ENCODE data around the gene TNS1. TPM values are rescaled to one million over a fixed set of nuclear protein-coding genes. Genes with fewer than 3 reads are reported as not detected.

Gene TNS1
- total RNA-seq, 1 donor from 2014 or later: 7.9 TPM

DNA sequence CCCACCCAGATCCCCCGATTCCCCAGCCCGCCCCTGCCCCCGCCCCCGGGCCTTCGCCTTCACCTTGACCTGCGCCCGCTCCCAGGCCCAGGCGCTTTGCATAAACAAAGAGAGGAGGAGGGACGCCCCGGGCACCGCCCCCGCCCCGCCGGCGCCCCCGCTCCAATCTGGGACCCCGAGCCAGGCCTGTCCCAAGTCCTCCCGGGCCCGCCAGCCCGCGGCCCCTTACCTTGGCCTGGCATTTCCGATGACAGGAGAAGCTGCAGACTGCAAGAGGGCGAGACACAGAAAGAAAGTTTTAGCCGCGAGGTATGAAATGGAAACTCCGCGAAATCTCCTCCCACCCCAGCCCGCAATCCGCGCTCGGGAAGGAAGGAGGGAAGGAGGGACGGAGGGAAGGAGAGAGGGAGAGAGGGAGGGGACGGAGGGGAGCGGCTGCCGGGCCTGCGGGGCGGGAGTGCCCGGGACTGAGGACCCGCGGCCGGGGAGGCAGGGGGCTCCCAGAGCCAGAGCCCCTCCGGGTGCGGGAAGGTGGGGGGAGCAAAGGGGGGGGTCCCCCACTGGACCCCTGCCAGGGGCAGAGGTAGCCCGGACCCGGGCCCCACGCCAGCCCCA, 24.2 kb downstream of the TNS1 start:
- Mint-ChIP-seq H3K36me3 (ENCODE audit: insufficient read depth) (no peaks in the 10 kb centered on the region), H3K27ac (peak overlapping the region; percentile 44), H3K4me1 (ENCODE audit: low read depth) (peaks cover 8% of the 10 kb centered on the region), H3K27me3 (peaks cover 17% of the 10 kb centered on the region), H3K9me3 (ENCODE audit: low read depth) (no peaks in the 10 kb centered on the region), H3K4me3 (ENCODE audit: low read depth) (peak overlapping the region; percentile 68)
- DNase-seq (ENCODE audit: low spot score, unreplicated experiment): peak; percentile 42
- TF ChIP-seq CTCF (IDR thresholded peaks at IDR 0.05; ENCODE audit: unreplicated experiment): no peak

DNA sequence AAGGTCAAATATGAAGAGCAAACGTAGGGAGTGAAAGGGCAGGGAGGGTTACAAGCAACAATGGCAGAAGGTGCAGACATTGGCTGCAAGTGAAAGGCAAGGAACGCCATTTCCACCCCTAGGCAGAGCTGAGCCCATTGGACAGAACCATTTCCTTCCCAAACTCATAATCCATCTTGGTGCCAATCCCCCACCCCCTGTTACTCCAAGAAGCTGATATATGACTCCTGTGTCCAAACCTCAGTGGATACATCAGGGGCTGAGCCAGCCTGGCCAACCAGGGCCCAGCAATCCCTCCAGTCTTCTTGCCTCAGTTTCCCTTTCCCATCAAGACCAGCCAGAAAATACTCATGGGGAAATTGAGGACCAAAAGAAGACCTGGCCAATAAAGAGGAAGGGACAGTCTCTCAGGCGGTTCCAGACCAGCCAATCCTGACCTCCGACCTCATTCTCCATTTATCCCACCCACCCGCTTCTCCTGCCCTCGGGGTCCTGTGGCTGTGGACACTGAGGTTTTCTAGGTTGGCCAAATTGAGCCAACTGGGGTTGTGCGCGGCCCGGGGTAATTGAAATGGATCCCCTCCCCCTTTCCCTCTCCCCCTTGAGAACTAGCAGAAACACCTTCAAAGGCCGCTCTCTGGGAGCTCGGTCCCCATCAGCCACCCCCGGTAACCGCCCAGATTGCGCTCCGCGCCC, 24.8 kb downstream of the TNS1 start:
- Mint-ChIP-seq H3K27me3 (peaks cover 17% of the 10 kb centered on the region), H3K4me1 (ENCODE audit: low read depth) (peaks cover 8% of the 10 kb centered on the region), H3K36me3 (ENCODE audit: insufficient read depth) (no peaks in the 10 kb centered on the region), H3K27ac (no peak overlapping the region), H3K4me3 (ENCODE audit: low read depth) (no peak overlapping the region), H3K9me3 (ENCODE audit: low read depth) (no peaks in the 10 kb centered on the region)
- no peak for TF ChIP-seq CTCF (IDR thresholded peaks at IDR 0.05; ENCODE audit: unreplicated experiment)
- no peak for DNase-seq (ENCODE audit: low spot score, unreplicated experiment)

- H3K36me3 Mint-ChIP-seq (ENCODE audit: insufficient read depth): no peaks in the 10 kb centered on the region
- no peak overlapping the region for H3K27ac Mint-ChIP-seq
- no peak overlapping the region for H3K4me3 Mint-ChIP-seq (ENCODE audit: low read depth)
- no peak for DNase-seq (ENCODE audit: low spot score, unreplicated experiment)
- no peak for TF ChIP-seq CTCF (IDR thresholded peaks at IDR 0.05; ENCODE audit: unreplicated experiment)
- H3K9me3 Mint-ChIP-seq (ENCODE audit: low read depth): no peaks in the 10 kb centered on the region
- peaks cover 17% of the 10 kb centered on the region for H3K27me3 Mint-ChIP-seq
- peaks cover 8% of the 10 kb centered on the region for H3K4me1 Mint-ChIP-seq (ENCODE audit: low read depth)
Observed at GRCh38 chr2:217976301-217976700, 26.5 kb downstream of the TNS1 start.

DNA sequence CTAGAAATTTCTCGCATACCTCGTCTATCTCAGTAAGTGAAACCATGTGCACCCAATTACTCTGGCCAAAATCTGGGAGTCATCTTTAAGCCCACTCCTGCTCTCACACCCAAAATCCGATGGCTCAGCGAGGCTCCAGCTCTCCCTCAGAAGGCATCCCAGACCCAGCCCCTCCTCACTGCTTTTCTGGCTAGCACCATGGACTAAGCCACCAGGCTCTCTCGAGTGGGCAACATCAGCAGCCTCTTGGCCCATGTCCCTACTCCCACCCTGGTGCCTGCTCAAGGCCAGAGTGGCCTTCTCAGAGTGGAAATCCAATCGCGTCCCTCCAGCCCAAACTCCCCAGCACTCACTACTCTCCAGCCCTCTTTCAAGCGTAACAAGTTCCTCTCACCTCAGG, 27.2 kb downstream of the TNS1 start:
- Mint-ChIP-seq H3K27me3 (peaks cover 13% of the 10 kb centered on the region), H3K4me3 (ENCODE audit: low read depth) (no peak overlapping the region), H3K9me3 (ENCODE audit: low read depth) (no peaks in the 10 kb centered on the region), H3K4me1 (ENCODE audit: low read depth) (peaks cover 8% of the 10 kb centered on the region), H3K36me3 (ENCODE audit: insufficient read depth) (no peaks in the 10 kb centered on the region), H3K27ac (no peak overlapping the region)
- TF ChIP-seq CTCF (IDR thresholded peaks at IDR 0.05; ENCODE audit: unreplicated experiment): no peak
- DNase-seq (ENCODE audit: low spot score, unreplicated experiment): no peak

GRCh38 chr2:217974389-217975005, 28.3 kb downstream of the TNS1 start:
- no peak for TF ChIP-seq CTCF (IDR thresholded peaks at IDR 0.05; ENCODE audit: unreplicated experiment)
- peaks cover 7% of the 10 kb centered on the region for H3K4me1 Mint-ChIP-seq (ENCODE audit: low read depth)
- no peaks in the 10 kb centered on the region for H3K36me3 Mint-ChIP-seq (ENCODE audit: insufficient read depth)
- H3K9me3 Mint-ChIP-seq (ENCODE audit: low read depth): peaks cover 3% of the 10 kb centered on the region
- H3K4me3 Mint-ChIP-seq (ENCODE audit: low read depth): no peak overlapping the region
- no peak overlapping the region for H3K27ac Mint-ChIP-seq
- peaks cover 8% of the 10 kb centered on the region for H3K27me3 Mint-ChIP-seq
- DNase-seq (ENCODE audit: low spot score, unreplicated experiment): no peak
